DND-41 (cell line): ENCODE measurements around the gene TBX2.

Experiments used
- CTCF ChIP-seq: IDR thresholded peaks from 2 replicates; pipeline ENCODE4 v1.5.1; 2012; ENCODE audit warnings: borderline replicate concordance, low read length, moderate library complexity, mild to moderate bottlenecking; ENCODE audit not compliant: poor library complexity, severe bottlenecking; ENCODE audit errors: extremely low read depth
- EZH2 ChIP-seq: IDR thresholded peaks from 3 replicates; pipeline ENCODE4 v1.6.1; 2012; ENCODE audit warnings: borderline replicate concordance, low read depth, mild to moderate bottlenecking, moderate library complexity, low read length, inconsistent platforms; ENCODE audit not compliant: severe bottlenecking

GRCh38 chr17:61399131-61400065, at the start of gene TBX2:
- TF ChIP-seq CTCF (no peak), EZH2 (no peak)
